Osteocyte (in vitro differentiated cells): Measurements from ENCODE around the gene DMD. TPM values are rescaled to one million over a fixed set of nuclear protein-coding genes. Genes with fewer than 3 reads are reported as not detected.

Source experiments
- DNase-seq: peaks from one replicate; pipeline ENCODE4 v3.0.0; 2021; ENCODE audit warnings: mixed read lengths; ENCODE audit not compliant: unreplicated experiment; ENCODE audit errors: extremely low spot score
- H3K27ac Mint-ChIP-seq: one replicate; pipeline ENCODE4 v1.8.0; 2021; ENCODE audit warnings: mild to moderate bottlenecking, mixed read lengths; ENCODE audit not compliant: unreplicated experiment
- H3K27me3 Mint-ChIP-seq: one replicate; pipeline ENCODE4 v1.8.0; 2021; ENCODE audit warnings: mixed read lengths; ENCODE audit not compliant: unreplicated experiment
- H3K36me3 Mint-ChIP-seq: one replicate; pipeline ENCODE4 v1.8.0; 2021; ENCODE audit warnings: mixed read lengths; ENCODE audit not compliant: unreplicated experiment
- H3K4me1 Mint-ChIP-seq: one replicate; pipeline ENCODE4 v1.8.0; 2021; ENCODE audit warnings: mixed read lengths; ENCODE audit not compliant: unreplicated experiment
- H3K4me3 Mint-ChIP-seq: one replicate; pipeline ENCODE4 v1.8.0; 2021; ENCODE audit warnings: mild to moderate bottlenecking, moderate library complexity, mixed read lengths; ENCODE audit not compliant: unreplicated experiment
- H3K9me3 Mint-ChIP-seq: one replicate; pipeline ENCODE4 v1.8.0; 2021; ENCODE audit warnings: mixed read lengths; ENCODE audit not compliant: unreplicated experiment
- total RNA-seq: library from RNA; stranded (reverse); gene quantifications from 2 replicates; pipeline ENCODE4 v1.2.1, GENCODE V29; 2021
- TF ChIP-seq, protein P1 (sequence below): fragments of 200-600 bp; sonication (generic); IDR thresholded peaks from 2 replicates; pipeline ENCODE4 v1.5.0; 2021; ENCODE audit warnings: antibody characterized with exemption, mild to moderate bottlenecking, moderate library complexity

The DMD gene
- total RNA-seq, 1 donor from 2014 or later, result 317 TPM

DNA sequence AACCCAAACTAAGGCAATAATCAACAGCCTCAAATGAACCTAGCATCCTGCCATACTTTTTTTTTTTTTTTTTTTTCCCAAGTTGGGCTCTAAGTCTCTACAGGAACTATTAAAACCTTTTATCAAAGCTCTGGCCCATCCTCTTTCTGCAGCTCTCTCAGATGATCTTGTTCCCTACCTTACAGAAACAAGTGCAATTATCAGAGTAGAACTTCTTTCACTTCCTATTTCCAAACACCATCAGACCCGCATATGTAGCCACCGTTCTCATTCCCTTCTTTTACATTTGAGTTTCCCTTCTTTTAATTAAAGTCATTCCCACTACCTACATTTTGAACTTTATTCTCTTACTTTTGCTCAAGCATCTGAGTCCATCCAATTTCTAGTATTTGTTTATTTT lies 690.6 kb downstream of the DMD start:
- no peaks in the 10 kb centered on the region for H3K36me3 Mint-ChIP-seq
- TF ChIP-seq, protein P1, sequence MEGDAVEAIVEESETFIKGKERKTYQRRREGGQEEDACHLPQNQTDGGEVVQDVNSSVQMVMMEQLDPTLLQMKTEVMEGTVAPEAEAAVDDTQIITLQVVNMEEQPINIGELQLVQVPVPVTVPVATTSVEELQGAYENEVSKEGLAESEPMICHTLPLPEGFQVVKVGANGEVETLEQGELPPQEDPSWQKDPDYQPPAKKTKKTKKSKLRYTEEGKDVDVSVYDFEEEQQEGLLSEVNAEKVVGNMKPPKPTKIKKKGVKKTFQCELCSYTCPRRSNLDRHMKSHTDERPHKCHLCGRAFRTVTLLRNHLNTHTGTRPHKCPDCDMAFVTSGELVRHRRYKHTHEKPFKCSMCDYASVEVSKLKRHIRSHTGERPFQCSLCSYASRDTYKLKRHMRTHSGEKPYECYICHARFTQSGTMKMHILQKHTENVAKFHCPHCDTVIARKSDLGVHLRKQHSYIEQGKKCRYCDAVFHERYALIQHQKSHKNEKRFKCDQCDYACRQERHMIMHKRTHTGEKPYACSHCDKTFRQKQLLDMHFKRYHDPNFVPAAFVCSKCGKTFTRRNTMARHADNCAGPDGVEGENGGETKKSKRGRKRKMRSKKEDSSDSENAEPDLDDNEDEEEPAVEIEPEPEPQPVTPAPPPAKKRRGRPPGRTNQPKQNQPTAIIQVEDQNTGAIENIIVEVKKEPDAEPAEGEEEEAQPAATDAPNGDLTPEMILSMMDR, result no peak
- H3K27ac Mint-ChIP-seq, result no peak overlapping the region
- H3K4me1 Mint-ChIP-seq, result no peaks in the 10 kb centered on the region
- no peak for DNase-seq
- no peaks in the 10 kb centered on the region for H3K27me3 Mint-ChIP-seq
- no peak overlapping the region for H3K4me3 Mint-ChIP-seq
- H3K9me3 Mint-ChIP-seq, result peaks cover 8% of the 10 kb centered on the region

DNA sequence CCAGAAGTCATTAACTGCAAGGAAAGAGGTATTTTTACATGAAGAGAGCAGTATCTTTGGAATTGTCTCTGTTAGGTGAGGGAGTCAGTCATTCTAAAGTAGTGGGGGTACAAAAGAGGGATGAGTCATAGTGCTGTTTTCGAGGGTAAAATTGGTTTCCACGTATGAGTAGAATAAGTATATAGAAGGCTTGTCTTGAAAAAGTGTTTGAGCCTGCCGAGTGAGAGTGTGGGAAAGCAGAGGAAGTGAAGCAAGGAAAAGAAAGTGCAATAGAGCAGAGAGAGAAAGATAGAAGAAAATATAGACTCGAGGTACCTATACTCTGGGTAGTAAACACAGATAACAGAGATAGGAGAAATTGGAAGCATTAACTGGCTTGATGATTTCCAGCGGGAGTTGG lies 696.4 kb downstream of the DMD start:
- Mint-ChIP-seq H3K4me1 (no peaks in the 10 kb centered on the region), H3K4me3 (no peak overlapping the region), H3K27ac (no peak overlapping the region), H3K9me3 (no peaks in the 10 kb centered on the region), H3K27me3 (no peaks in the 10 kb centered on the region), H3K36me3 (no peaks in the 10 kb centered on the region)
- TF ChIP-seq, protein P1, result no peak
- no peak for DNase-seq

DNA sequence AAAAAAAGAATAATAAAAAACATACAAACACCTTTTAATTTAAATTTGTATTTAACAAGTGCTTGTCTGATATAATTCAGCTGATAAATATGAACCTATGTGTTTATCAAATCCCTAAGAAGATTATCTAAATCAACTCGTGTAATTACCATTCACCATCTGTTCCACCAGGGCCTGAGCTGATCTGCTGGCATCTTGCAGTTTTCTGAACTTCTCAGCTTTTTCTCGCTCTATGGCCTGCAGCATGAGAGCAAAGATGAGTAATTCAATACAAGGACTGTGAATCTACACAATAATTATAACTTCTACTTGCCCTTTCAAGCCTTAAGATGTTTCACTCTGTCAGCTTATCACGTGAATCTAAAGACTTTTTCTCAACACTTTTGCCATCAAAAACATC lies 709.7 kb downstream of the DMD start:
- Mint-ChIP-seq H3K4me1 (no peaks in the 10 kb centered on the region), H3K27me3 (no peaks in the 10 kb centered on the region), H3K27ac (no peak overlapping the region), H3K4me3 (no peak overlapping the region), H3K36me3 (no peaks in the 10 kb centered on the region), H3K9me3 (no peaks in the 10 kb centered on the region)
- no peak for DNase-seq
- TF ChIP-seq, protein P1, result no peak

DNA sequence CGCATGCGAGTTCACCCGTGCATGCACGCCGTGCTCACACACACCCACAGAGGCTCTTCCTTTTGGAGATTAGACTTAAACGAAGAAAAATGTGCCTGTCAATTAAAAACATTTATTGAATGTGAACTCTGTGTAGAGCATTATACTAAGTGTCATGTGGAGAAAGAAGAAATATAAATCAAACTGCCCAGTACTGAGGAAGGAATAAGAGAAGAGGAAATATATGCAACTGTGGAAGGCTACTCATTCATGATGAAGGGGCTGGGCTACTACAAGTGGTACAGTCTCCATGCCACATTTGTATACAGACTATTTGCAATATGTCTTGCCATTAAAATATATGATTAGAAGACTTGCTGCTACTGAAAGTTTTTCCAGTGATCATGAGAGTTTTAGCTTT lies 714.7 kb downstream of the DMD start:
- Mint-ChIP-seq H3K36me3 (no peaks in the 10 kb centered on the region), H3K9me3 (no peaks in the 10 kb centered on the region), H3K27ac (no peak overlapping the region), H3K4me3 (no peak overlapping the region), H3K27me3 (peaks cover 3% of the 10 kb centered on the region), H3K4me1 (no peaks in the 10 kb centered on the region)
- TF ChIP-seq, protein P1, result no peak
- no peak for DNase-seq

DNA sequence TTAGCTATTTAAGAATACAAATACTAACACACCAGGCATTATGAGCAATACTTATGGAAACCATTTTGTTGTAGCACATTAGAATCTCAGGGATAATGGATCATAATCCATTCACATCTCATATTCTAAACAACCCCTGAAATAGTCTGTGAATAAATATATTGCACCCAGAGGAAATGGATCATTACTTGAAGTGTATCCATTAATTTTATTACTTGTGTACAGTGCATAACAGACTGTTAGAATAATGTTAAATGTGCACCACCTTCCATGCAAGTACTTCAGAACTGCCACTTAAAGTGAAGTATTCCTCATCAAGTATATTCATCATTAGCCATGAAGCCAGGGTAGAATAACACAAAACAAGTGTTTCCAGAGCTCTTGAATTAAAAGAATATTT lies 715.5 kb downstream of the DMD start:
- Mint-ChIP-seq H3K36me3 (no peaks in the 10 kb centered on the region), H3K27ac (no peak overlapping the region), H3K9me3 (no peaks in the 10 kb centered on the region), H3K4me3 (no peak overlapping the region), H3K4me1 (no peaks in the 10 kb centered on the region), H3K27me3 (peaks cover 3% of the 10 kb centered on the region)
- DNase-seq, result no peak
- TF ChIP-seq, protein P1, result no peak
